Neural crest cell (in vitro differentiated cells): ENCODE measurements around the gene FANCG. TPM values are rescaled to one million over a fixed set of nuclear protein-coding genes. Genes with fewer than 3 reads are reported as not detected.

Experiments used
- DNase-seq: peaks from one replicate; pipeline ENCODE4 v3.0.0; 2021; ENCODE audit warnings: low read depth, mixed read lengths, low spot score
- H3K27ac Mint-ChIP-seq: one replicate; pipeline ENCODE4 v1.8.0; 2021; ENCODE audit warnings: mild to moderate bottlenecking, mixed read lengths; ENCODE audit not compliant: unreplicated experiment
- H3K27me3 Mint-ChIP-seq: 2 replicates; pipeline ENCODE4 v1.8.0; 2021; ENCODE audit warnings: low read depth, mild to moderate bottlenecking, mixed read lengths
- H3K36me3 Mint-ChIP-seq: 2 replicates; pipeline ENCODE4 v1.8.0; 2021; ENCODE audit warnings: low read depth, mild to moderate bottlenecking, mixed read lengths
- H3K4me1 Mint-ChIP-seq: 2 replicates; pipeline ENCODE4 v1.8.0; 2021; ENCODE audit warnings: mixed read lengths
- H3K4me3 Mint-ChIP-seq: one replicate; pipeline ENCODE4 v1.8.0; 2021; ENCODE audit warnings: mild to moderate bottlenecking, mixed read lengths
- H3K9me3 Mint-ChIP-seq: 2 replicates; pipeline ENCODE4 v1.8.0; 2021; ENCODE audit warnings: mixed read lengths
- total RNA-seq: library from RNA; stranded (reverse); gene quantifications from 2 replicates; pipeline ENCODE4 v1.2.1, GENCODE V29; 2021
- TF ChIP-seq, protein P1 (sequence below): fragments of 200-600 bp; sonication (generic); conservative IDR thresholded peaks from 2 replicates; pipeline ENCODE4 v1.5.0; 2021; ENCODE audit warnings: antibody characterized with exemption, mild to moderate bottlenecking

Gene FANCG
- total RNA-seq, 1 donor from 2014 or later: 126 TPM

GRCh38 chr9:35057271-35057620, 22.5 kb downstream of the FANCG start:
- TF ChIP-seq, protein P1, sequence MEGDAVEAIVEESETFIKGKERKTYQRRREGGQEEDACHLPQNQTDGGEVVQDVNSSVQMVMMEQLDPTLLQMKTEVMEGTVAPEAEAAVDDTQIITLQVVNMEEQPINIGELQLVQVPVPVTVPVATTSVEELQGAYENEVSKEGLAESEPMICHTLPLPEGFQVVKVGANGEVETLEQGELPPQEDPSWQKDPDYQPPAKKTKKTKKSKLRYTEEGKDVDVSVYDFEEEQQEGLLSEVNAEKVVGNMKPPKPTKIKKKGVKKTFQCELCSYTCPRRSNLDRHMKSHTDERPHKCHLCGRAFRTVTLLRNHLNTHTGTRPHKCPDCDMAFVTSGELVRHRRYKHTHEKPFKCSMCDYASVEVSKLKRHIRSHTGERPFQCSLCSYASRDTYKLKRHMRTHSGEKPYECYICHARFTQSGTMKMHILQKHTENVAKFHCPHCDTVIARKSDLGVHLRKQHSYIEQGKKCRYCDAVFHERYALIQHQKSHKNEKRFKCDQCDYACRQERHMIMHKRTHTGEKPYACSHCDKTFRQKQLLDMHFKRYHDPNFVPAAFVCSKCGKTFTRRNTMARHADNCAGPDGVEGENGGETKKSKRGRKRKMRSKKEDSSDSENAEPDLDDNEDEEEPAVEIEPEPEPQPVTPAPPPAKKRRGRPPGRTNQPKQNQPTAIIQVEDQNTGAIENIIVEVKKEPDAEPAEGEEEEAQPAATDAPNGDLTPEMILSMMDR: no peak
- no peaks in the 10 kb centered on the region for H3K4me1 Mint-ChIP-seq
- peaks cover 76% of the 10 kb centered on the region for H3K36me3 Mint-ChIP-seq
- no peak overlapping the region for H3K4me3 Mint-ChIP-seq
- H3K27ac Mint-ChIP-seq: no peak overlapping the region
- no peaks in the 10 kb centered on the region for H3K9me3 Mint-ChIP-seq
- no peak for DNase-seq
- no peaks in the 10 kb centered on the region for H3K27me3 Mint-ChIP-seq

DNA sequence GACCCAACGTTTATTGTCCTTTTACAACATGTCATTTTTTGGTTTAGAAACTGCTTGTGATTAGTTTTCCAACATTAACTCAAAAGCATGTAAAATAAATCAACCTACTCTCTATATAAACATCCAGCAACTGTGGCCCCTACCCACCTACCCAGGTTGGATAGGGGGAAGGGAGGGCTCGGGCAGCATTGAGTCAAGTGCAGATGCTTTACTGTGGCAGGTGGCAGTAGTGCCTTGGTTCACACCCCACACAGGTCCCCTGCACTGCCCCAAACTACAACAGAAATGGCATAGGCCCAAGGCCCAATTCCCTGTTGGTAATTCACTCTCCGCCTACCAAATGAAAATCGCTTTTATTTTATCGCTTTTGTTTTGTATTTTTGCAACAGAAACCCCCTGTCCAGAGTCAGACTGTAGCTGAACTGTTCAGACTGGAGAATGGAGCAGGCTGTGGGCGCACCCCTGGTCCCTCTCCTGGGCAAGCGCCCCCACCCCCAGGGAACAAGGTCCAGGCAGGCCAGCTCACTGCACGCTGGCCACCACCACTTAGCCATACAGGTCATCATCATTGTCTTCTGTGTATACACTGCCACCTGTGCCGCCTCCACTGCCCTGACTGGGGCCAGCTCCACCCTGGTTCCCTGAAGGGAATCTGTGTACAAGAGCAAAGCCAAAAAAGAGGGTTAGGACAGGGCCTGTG, 23.0 kb downstream of the FANCG start:
- Mint-ChIP-seq H3K27ac (no peak overlapping the region), H3K27me3 (no peaks in the 10 kb centered on the region), H3K4me1 (no peaks in the 10 kb centered on the region), H3K9me3 (no peaks in the 10 kb centered on the region), H3K4me3 (no peak overlapping the region), H3K36me3 (peaks cover 75% of the 10 kb centered on the region)
- DNase-seq: no peak
- TF ChIP-seq, protein P1: no peak

DNA sequence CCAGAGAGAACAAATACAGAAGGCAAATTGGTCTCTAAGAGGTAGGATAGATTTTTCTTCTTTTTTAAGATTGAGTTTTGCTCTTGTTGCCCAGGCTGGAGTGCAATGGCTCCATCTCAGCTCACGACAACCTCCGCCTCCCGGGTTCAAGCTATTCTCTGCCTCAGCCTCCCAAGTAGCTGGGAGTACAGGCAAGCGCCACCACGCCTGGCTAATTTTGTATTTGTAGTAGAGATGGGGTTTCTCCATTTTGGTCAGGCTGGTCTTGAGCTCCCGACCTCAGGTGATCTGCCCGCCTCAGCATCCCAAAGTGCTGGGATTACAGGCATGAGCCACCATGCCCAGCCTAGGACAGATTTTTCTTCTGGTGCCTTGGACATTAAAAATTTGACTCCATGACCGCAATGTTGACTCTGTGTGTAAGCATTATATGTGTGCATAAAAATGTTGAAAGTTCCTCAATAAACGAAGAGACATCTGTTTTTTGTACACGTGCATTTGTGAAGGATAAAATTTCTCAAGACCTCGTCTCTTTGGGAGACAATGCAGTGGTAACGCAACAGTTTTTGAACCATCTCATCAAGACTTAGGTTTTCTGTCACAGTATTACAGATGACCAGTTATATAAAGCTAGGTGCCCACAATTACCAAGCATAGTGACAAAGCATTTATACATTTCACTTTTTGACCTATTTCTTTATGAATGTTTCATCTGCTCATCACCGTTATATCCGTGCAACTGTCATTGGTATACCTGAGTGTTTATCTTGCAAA, 24.7 kb downstream of the FANCG start:
- Mint-ChIP-seq H3K9me3 (no peaks in the 10 kb centered on the region), H3K36me3 (peaks cover 68% of the 10 kb centered on the region), H3K27ac (no peak overlapping the region), H3K4me3 (no peak overlapping the region), H3K27me3 (no peaks in the 10 kb centered on the region), H3K4me1 (no peaks in the 10 kb centered on the region)
- TF ChIP-seq, protein P1: no peak
- DNase-seq: no peak

GRCh38 chr9:35054185-35054835, 25.4 kb downstream of the FANCG start:
- no peaks in the 10 kb centered on the region for H3K9me3 Mint-ChIP-seq
- peaks cover 61% of the 10 kb centered on the region for H3K36me3 Mint-ChIP-seq
- no peak overlapping the region for H3K27ac Mint-ChIP-seq
- H3K4me1 Mint-ChIP-seq: no peaks in the 10 kb centered on the region
- DNase-seq: no peak
- no peaks in the 10 kb centered on the region for H3K27me3 Mint-ChIP-seq
- TF ChIP-seq, protein P1: no peak
- no peak overlapping the region for H3K4me3 Mint-ChIP-seq

GRCh38 chr9:35051069-35051967, 28.4 kb downstream of the FANCG start:
- TF ChIP-seq, protein P1: peak; percentile 73
- H3K9me3 Mint-ChIP-seq: no peaks in the 10 kb centered on the region
- peaks cover 47% of the 10 kb centered on the region for H3K36me3 Mint-ChIP-seq
- no peak overlapping the region for H3K4me3 Mint-ChIP-seq
- peak; percentile 59 for DNase-seq
- H3K4me1 Mint-ChIP-seq: no peaks in the 10 kb centered on the region
- no peaks in the 10 kb centered on the region for H3K27me3 Mint-ChIP-seq
- no peak overlapping the region for H3K27ac Mint-ChIP-seq
